ENCODE measurements around the gene SLC9A8. TPM values are rescaled to one million over a fixed set of nuclear protein-coding genes. Genes with fewer than 3 reads are reported as not detected.

Gene SLC9A8
- total and polyA plus RNA-seq, 4 donors = 9.3 to 14.0 (median 11.3) TPM

DNA sequence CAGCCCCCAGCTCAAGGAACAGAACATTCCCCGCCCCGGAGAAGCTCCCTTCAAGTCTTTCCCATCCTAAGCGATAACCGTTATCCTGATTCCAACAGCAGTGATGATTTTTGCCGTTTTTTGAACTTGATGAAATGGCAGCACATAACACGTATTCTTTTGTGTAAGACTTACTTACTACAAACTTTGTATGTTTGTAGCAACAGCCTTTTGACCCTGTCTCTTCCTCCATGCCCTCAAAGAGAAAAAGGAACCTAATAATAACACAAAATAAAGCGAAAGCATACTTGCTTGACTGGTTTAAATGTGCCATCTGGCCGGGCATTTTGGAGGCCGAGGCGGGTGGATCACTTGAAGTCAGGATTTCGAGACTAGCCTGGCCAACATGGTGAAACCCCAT lies 26.4 kb upstream of the SLC9A8 start:
- Histone ChIP-seq H3K36me3 (ENCODE audit: control insufficient read depth, insufficient read depth, low read length) (no peaks in the 10 kb centered on the region), H3K4me3 (ENCODE audit: low read depth, low read length) (no peak overlapping the region), H3K4me1 (ENCODE audit: control insufficient read depth, insufficient read depth, low read length) (no peaks in the 10 kb centered on the region), H3K27ac (ENCODE audit: low read depth, low read length) (no peak overlapping the region), H3K9me3 (ENCODE audit: control insufficient read depth, insufficient read depth, low read length) (no peaks in the 10 kb centered on the region), H3K27me3 (ENCODE audit: control insufficient read depth, insufficient read depth, low read length) (no peaks in the 10 kb centered on the region)
- DNase-seq (ENCODE audit: low read depth in 4 of 6, low spot score in 6 of 6) = no peak
- WGBS (ENCODE audit: insufficient coverage) = 50% methylated on average over 1 of the region's 11 CpGs

- H3K4me3 ChIP-seq (ENCODE audit: low read depth, low read length) = no peak overlapping the region
- H3K27me3 ChIP-seq (ENCODE audit: control insufficient read depth, insufficient read depth, low read length) = no peaks in the 10 kb centered on the region
- WGBS (ENCODE audit: insufficient coverage) = 90% methylated on average over 2 of the region's 7 CpGs
- no peak for DNase-seq (ENCODE audit: low read depth in 4 of 6, low spot score in 6 of 6)
- H3K27ac ChIP-seq (ENCODE audit: low read depth, low read length) = no peak overlapping the region
- no peaks in the 10 kb centered on the region for H3K9me3 ChIP-seq (ENCODE audit: control insufficient read depth, insufficient read depth, low read length)
- no peaks in the 10 kb centered on the region for H3K36me3 ChIP-seq (ENCODE audit: control insufficient read depth, insufficient read depth, low read length)
- no peaks in the 10 kb centered on the region for H3K4me1 ChIP-seq (ENCODE audit: control insufficient read depth, insufficient read depth, low read length)
These were observed 25.8 kb upstream of the SLC9A8 start for GRCh38 chr20:49786668-49787370.

GRCh38 chr20:49787371-49788357 lies 25.0 kb upstream of the SLC9A8 start:
- Histone ChIP-seq H3K27ac (ENCODE audit: low read depth, low read length) (no peak overlapping the region), H3K36me3 (ENCODE audit: control insufficient read depth, insufficient read depth, low read length) (no peaks in the 10 kb centered on the region)

DNA sequence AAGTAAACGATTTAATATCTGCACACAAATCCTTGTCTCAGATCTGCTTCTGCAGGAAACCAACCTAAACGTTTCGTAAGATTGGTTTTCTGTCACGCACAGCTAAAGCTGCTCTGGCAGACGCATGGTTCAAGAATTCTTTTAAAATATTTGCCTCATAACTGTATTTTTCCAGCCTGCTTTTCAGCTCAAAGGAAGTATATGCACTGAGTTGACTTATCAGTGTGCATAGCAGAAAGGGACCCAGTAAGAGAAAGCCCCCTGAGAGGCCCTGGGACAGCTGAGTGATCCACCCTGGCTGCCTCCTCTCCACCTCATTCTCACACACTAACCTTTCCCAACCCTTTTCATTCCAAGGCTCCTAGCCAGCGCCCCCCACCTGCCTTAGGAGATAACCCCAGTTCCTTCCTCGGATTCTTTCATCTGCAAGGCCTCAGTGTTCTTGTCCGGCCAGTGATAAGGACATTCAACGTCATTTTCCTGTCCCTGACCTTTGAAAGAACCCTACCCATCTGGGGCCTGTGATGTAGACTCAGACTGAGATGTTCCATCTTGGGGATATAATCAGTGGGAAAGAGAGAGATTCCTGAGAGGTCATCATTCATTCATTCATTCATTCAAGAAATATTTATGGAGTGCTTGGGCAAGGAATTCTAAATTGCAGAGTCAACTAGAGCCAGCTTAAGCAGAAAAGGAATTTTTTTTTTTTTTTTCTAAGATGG lies 22.4 kb upstream of the SLC9A8 start:
- H3K27me3 ChIP-seq (ENCODE audit: control insufficient read depth, insufficient read depth, low read length) = no peaks in the 10 kb centered on the region
- WGBS (ENCODE audit: insufficient coverage) = 49% methylated on average over 4 of the region's 9 CpGs
- DNase-seq (ENCODE audit: low read depth in 4 of 6, low spot score in 6 of 6) = peak in 1 of 6 donors; percentile 66
- H3K36me3 ChIP-seq (ENCODE audit: control insufficient read depth, insufficient read depth, low read length) = no peaks in the 10 kb centered on the region
- H3K4me3 ChIP-seq (ENCODE audit: low read depth, low read length) = no peak overlapping the region
- no peak overlapping the region for H3K27ac ChIP-seq (ENCODE audit: low read depth, low read length)
- no peaks in the 10 kb centered on the region for H3K9me3 ChIP-seq (ENCODE audit: control insufficient read depth, insufficient read depth, low read length)
- H3K4me1 ChIP-seq (ENCODE audit: control insufficient read depth, insufficient read depth, low read length) = no peaks in the 10 kb centered on the region

More at GRCh38 chr20:49787371-49788357, 25.0 kb upstream of the SLC9A8 start:
- DNase-seq (ENCODE audit: low read depth in 4 of 6, low spot score in 6 of 6) = no peak
- no peaks in the 10 kb centered on the region for H3K27me3 ChIP-seq (ENCODE audit: control insufficient read depth, insufficient read depth, low read length)
- no peaks in the 10 kb centered on the region for H3K4me1 ChIP-seq (ENCODE audit: control insufficient read depth, insufficient read depth, low read length)
- WGBS (ENCODE audit: insufficient coverage) = 100% methylated on average over 3 of the region's 9 CpGs
- no peak overlapping the region for H3K4me3 ChIP-seq (ENCODE audit: low read depth, low read length)
- no peaks in the 10 kb centered on the region for H3K9me3 ChIP-seq (ENCODE audit: control insufficient read depth, insufficient read depth, low read length)

DNA sequence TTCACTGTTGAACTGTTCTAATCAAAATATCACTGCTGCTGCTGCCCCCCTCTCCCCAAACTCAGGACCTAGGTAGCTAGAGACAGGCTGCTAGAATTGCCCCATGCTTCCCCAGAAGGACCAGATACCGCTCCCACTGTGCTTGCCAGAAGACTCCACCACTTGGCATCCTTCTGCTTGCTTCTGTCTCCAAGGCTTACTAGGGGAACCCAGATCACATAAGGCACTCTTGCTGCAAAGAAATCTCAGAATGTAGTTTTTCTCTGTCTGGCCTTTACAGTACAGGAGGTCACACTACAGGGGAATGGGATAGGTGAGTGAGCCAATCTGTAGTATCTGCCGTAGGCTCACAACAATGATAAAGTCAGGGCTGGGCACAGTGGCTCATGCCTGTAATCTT lies 21.5 kb upstream of the SLC9A8 start:
- no peaks in the 10 kb centered on the region for H3K27me3 ChIP-seq (ENCODE audit: control insufficient read depth, insufficient read depth, low read length)
- H3K36me3 ChIP-seq (ENCODE audit: control insufficient read depth, insufficient read depth, low read length) = no peaks in the 10 kb centered on the region
- WGBS (ENCODE audit: insufficient coverage) = no CpG with 5 or more reads among the region's 2 CpGs
- no peak for DNase-seq (ENCODE audit: low read depth in 4 of 6, low spot score in 6 of 6)
- no peaks in the 10 kb centered on the region for H3K4me1 ChIP-seq (ENCODE audit: control insufficient read depth, insufficient read depth, low read length)
- no peaks in the 10 kb centered on the region for H3K9me3 ChIP-seq (ENCODE audit: control insufficient read depth, insufficient read depth, low read length)
- H3K4me3 ChIP-seq (ENCODE audit: low read depth, low read length) = no peak overlapping the region
- no peak overlapping the region for H3K27ac ChIP-seq (ENCODE audit: low read depth, low read length)

DNA sequence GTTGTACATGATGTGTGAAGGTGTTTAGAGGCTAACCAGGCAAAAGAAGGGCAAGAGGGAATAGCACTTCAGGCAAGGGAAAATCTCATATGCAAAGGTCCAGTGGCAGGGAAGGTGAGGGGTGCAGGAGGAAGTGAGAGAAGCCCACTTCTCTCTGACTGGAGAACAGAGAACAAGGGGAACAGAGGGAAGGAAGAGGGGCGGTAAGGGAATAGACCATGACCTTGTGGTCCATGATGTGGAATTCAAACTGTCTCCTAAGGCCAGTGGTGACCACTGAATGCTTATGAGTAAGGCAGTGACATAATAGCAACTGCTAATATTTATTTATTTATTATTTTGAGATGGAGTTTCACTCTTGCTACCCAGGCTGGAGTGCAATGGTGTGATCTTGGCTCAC lies 20.6 kb upstream of the SLC9A8 start:
- WGBS (ENCODE audit: insufficient coverage) = no CpG with 5 or more reads among the region's 1 CpG
- H3K27ac ChIP-seq (ENCODE audit: low read depth, low read length) = no peak overlapping the region
- no peak overlapping the region for H3K4me3 ChIP-seq (ENCODE audit: low read depth, low read length)

GRCh38 chr20:49792611-49793010 lies 20.0 kb upstream of the SLC9A8 start:
- WGBS (ENCODE audit: insufficient coverage) = no CpG with 5 or more reads among the region's 3 CpGs
- no peak overlapping the region for H3K4me3 ChIP-seq (ENCODE audit: low read depth, low read length)
- DNase-seq (ENCODE audit: low read depth in 4 of 6, low spot score in 6 of 6) = no peak
- no peaks in the 10 kb centered on the region for H3K9me3 ChIP-seq (ENCODE audit: control insufficient read depth, insufficient read depth, low read length)
- H3K36me3 ChIP-seq (ENCODE audit: control insufficient read depth, insufficient read depth, low read length) = no peaks in the 10 kb centered on the region
- H3K27ac ChIP-seq (ENCODE audit: low read depth, low read length) = no peak overlapping the region
- no peaks in the 10 kb centered on the region for H3K27me3 ChIP-seq (ENCODE audit: control insufficient read depth, insufficient read depth, low read length)
- no peaks in the 10 kb centered on the region for H3K4me1 ChIP-seq (ENCODE audit: control insufficient read depth, insufficient read depth, low read length)

More for the DNA sequence above, 20.6 kb upstream of the SLC9A8 start:
- Histone ChIP-seq H3K4me1 (ENCODE audit: control insufficient read depth, insufficient read depth, low read length) (no peaks in the 10 kb centered on the region), H3K36me3 (ENCODE audit: control insufficient read depth, insufficient read depth, low read length) (no peaks in the 10 kb centered on the region), H3K27me3 (ENCODE audit: control insufficient read depth, insufficient read depth, low read length) (no peaks in the 10 kb centered on the region), H3K9me3 (ENCODE audit: control insufficient read depth, insufficient read depth, low read length) (no peaks in the 10 kb centered on the region)
- no peak for DNase-seq (ENCODE audit: low read depth in 4 of 6, low spot score in 6 of 6)

GRCh38 chr20:49794336-49795134 lies 18.1 kb upstream of the SLC9A8 start:
- no peaks in the 10 kb centered on the region for H3K27me3 ChIP-seq (ENCODE audit: control insufficient read depth, insufficient read depth, low read length)
- H3K4me1 ChIP-seq (ENCODE audit: control insufficient read depth, insufficient read depth, low read length) = no peaks in the 10 kb centered on the region
- H3K9me3 ChIP-seq (ENCODE audit: control insufficient read depth, insufficient read depth, low read length) = no peaks in the 10 kb centered on the region
- H3K4me3 ChIP-seq (ENCODE audit: low read depth, low read length) = no peak overlapping the region
- no peak overlapping the region for H3K27ac ChIP-seq (ENCODE audit: low read depth, low read length)
- 66% methylated on average over 8 of the region's 10 CpGs for WGBS (ENCODE audit: insufficient coverage)
- H3K36me3 ChIP-seq (ENCODE audit: control insufficient read depth, insufficient read depth, low read length) = no peaks in the 10 kb centered on the region
- DNase-seq (ENCODE audit: low read depth in 4 of 6, low spot score in 6 of 6) = no peak

DNA sequence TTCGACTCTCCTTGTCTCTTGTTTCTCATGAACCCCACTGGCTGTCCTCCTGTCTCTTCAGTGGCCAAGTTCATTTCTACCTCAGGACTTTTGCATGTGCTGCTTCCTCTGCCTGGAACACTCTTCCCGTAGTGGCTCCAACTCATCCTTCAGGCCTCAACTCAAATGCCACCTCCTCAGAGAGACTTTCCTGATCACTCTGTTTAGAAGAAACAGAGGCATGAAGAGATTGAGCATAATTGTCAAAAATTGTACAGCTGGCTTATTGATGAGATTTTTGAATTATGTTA lies 17.5 kb upstream of the SLC9A8 start:
- no peaks in the 10 kb centered on the region for H3K36me3 ChIP-seq (ENCODE audit: control insufficient read depth, insufficient read depth, low read length)
- H3K27ac ChIP-seq (ENCODE audit: low read depth, low read length) = no peak overlapping the region
- 88% methylated on average over 2 of the region's 2 CpGs for WGBS (ENCODE audit: insufficient coverage)

More for the DNA sequence above, 17.5 kb upstream of the SLC9A8 start:
- no peaks in the 10 kb centered on the region for H3K9me3 ChIP-seq (ENCODE audit: control insufficient read depth, insufficient read depth, low read length)
- H3K27me3 ChIP-seq (ENCODE audit: control insufficient read depth, insufficient read depth, low read length) = no peaks in the 10 kb centered on the region
- H3K4me3 ChIP-seq (ENCODE audit: low read depth, low read length) = no peak overlapping the region
- no peak for DNase-seq (ENCODE audit: low read depth in 4 of 6, low spot score in 6 of 6)
- no peaks in the 10 kb centered on the region for H3K4me1 ChIP-seq (ENCODE audit: control insufficient read depth, insufficient read depth, low read length)
